ENCODE results near the gene CREG2.
"Not testable (repeated sequence)": the region's sequence is repeated elsewhere in the genome, so short reads cannot be mapped to it uniquely, and the experiment has no call there.

Gene CREG2

DNA sequence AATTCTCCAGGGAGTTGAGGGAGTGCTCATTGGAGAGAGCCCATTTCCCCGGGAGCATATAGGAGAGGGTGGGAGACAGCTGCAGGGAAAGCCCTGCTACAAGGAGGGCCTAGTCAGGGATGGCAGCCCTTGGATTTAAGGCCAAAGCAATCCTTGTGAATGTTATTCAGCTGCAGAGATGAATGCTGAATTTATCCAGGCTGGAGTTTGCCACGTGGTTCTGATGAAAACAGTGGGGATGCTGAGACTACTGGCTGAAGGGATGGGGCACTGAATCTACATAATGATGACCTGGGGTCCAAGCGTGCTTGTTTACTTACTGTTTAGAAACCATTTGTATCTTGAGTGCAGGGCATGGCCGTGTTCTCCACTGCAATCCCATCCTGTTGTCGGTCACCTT is 43.2 kb downstream of the CREG2 start:
- DNase-seq (ENCODE audit: low read depth in 2 of 2): no peak

DNA sequence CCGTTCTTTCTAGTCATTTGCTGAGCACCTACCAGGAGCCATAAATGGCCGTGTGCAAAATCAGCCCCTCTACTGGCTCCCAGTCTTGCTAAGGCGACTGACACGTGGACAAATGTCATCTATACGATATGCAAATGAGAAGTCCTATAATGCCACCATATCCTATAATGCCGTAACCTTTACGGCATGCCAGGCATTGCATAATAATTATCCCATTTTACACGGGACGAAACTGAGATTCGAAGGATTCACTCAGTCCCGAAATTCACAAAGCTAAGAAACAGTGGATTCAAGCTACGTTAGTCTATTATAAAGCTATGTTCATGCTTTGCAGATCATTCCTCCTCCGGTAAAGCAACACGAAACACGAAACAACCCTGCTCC is 44.7 kb downstream of the CREG2 start:
- no peak for DNase-seq (ENCODE audit: low read depth in 2 of 2)

DNA sequence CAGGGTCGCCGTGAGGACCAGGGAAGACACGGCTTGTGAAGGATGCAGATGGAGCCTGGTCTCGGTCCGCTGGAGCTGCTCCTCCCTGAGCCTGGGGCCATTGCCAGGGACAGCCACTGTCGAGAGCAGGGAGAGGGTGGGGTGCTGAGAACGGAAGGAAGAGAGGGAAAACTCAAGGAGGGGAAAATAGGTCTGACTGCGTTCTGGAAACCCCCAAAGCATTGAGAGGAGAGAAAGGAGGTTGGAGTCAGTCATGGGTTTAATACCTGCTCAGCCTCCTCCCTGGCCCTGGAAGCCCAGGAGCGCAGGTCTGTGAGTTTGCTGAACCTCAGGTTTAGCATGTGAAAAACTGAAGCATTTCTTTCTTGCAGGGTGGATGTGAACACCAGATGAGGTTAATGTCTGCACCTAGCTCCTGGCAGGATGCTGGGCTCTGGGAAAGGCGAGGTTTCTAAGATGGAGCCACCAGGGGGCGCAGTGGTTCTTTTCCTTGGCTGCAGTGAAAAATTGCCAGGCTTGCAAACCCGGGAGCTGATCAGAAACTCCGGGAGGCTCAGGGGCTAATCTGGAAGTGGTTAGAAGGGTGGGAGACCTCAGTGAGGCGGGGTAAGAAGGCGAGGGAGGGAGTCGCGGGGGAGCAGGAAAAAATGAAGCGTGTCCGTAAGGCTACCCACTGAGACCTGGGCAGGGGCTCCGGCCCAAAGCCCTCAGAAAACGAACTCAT is 45.2 kb downstream of the CREG2 start:
- peak; percentile 43 to 60 for DNase-seq (ENCODE audit: low read depth in 2 of 2)

DNA sequence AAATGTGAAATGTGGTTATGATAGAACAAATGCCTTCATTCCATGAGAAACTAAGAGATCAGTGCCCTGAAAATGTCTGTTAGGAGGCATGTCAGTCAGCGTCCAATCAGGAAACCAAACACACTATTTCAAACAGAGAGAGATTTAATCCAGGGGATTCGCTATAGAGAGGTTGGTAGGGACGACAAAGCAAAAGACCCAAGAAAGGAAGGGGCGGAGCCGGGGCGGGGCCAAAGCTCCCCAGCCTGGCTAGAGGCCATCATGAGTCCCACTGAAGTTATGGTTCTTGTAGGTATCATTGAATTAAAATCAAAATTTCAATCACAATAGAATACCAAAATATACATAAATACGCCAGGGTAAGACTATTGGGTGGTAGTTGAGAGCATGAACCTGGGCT is 45.9 kb downstream of the CREG2 start:
- DNase-seq (ENCODE audit: low read depth in 2 of 2): no peak

DNA sequence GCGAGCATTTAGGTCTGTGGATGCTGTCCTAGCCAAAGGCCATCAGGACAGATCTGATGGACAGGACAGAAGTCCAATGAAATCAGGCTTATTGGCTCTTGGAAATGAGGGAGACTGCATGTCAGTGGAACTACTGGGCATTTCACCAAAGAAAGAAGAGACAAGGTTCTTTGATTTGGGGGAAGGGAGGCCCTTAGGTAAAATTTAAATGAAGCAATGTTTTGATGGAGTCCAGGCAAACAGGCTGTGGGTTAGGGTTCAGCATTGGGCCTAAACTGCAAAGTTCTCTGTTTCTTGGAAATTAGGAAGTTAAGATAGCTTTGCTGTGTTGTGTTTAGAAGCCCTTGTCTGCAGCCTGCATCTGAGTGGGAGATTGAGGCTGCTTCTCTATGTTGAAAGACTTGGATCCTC is 47.2 kb downstream of the CREG2 start:
- DNase-seq (ENCODE audit: low read depth in 2 of 2): no peak

DNA sequence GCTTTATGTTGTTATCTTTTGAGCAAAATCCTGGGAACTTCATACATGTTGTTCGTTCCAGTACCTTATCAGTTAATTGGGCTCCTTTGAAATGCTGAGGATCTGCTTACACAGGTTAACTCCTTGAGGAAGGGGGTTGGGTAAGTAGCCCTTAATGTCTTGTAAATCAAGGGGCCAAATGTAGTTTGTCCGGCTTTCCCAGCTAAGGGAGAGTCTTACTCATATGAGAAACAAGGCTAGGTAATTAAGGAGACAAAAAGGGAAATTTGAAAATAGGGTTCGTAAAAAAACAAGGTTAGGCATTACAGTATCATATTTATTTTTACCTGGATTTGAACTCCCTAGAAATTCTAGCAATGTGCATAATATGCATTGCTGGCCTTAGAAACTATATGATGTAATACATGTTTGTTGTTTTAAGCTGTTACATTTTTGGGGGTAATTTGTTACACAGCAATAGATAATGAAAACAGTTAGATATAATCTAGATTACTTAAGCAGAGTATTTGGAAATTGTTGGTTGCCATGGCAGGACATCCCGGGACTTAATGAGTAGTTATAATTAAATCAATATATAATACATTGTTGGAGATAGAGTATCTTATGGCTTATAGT is 47.9 kb downstream of the CREG2 start:
- DNase-seq (ENCODE audit: low read depth in 2 of 2): no peak

DNA sequence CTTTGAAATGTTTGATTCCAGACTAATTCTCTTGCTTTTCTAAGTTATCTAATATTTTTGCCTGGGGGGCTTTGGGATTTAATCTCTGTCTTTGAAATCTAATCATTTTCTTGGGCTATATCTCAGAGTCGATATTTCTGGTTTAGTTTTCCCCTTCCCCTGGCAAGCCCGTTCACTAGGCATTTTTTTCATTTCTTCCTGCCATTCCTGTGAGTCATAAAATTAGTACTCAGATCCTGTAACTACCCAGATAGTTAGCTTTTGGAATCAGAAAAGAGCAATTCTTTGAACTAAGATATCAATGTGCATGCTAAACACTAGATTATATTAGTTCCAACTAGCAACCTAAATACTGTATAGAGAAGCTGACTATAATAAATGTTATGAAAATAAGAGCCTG is 49.4 kb downstream of the CREG2 start:
- no peak for DNase-seq (ENCODE audit: low read depth in 2 of 2)

DNA sequence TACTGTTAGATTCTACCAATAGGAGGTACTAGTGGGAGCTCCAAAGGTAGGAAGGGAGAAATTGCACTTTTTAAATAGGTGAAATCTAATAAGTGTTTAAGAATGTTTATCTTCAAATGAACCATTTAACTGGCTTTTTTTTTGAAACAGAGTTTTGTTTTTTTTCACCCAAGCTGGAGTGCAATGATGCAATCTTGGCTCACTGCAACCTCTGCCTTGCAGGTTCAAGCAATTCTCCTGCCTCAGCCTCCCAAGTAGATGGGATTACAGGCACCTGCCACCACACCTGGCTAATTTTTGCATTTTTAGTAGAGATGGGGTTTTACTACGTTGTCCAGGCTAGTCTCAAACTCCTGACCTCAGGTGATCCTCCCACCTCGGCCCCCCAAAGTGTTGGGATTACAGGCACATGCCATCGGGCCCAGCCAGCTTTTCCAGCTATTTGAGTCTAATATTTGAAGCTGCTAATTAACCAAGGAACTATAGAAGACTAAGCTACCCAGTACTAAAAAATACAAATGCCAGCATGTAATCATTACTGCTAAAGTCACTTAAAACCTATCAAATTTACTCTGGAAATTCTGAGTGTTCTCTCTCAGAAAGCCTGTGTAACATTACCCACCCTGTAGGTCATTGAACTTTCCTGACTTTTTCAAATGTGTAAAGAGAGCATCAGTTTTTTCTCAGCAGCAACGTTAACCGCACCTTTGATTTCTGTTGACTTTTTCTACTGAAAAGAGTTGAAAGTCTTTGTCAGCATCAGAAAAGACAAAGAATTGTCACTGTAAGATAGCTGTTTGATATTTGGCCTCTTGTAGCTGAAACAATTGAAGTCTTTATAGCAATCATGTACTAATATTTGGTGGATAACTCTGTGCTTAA is 54.2 kb downstream of the CREG2 start:
- DNase-seq (ENCODE audit: low read depth in 2 of 2): no peak

DNA sequence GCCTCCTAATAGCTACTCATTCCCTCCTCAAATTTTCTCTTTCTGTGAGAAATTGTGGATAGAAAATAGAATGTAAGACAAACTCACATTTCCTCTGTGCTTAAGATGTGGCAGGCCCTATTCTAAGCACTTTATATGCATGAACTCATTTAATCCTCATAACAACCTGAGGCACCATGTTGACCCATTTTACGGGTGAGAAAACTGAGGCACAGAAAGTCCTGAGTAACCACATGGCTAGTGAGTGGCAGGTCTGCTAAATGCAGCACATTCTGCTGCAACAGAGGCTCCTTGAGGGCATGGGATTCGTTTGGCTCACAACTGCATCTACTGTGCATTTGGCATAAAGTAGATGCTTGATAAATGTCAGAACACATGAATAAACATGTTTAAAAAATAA is 56.1 kb downstream of the CREG2 start:
- no peak for DNase-seq (ENCODE audit: low read depth in 2 of 2)

DNA sequence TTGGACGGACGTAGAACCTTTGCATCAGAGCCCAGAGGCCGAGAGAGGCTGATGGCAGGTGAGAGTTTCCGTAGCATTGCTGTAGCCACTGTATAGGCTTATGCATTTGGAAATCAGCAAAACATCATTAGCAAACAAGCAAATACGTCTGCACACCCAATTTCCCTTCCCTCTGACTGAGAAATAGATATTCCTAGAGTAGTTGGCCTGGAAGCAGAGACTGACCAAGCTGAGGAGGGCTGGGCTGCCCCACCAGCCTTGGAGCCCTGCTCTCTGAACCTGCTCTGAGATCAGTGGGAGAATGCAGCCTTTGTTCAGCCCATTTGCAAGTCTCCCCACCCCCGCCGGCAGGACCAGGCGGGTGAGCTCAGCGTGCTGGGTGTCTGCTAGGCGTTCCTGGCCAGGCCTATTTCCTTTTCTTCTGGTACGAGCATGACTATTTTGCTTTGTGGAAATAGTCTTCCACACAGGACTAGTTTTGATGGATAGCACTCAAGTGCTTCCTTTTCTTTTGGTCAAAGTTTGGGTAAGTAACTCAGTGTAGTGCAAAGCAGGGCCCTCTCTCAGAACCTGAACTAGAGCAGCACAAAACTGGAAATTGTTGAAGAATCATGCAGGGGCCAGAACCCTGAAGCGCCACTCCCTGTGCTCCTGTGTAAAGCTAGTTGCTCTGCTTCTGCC is 56.9 kb downstream of the CREG2 start:
- DNase-seq (ENCODE audit: low read depth in 2 of 2): no peak

DNA sequence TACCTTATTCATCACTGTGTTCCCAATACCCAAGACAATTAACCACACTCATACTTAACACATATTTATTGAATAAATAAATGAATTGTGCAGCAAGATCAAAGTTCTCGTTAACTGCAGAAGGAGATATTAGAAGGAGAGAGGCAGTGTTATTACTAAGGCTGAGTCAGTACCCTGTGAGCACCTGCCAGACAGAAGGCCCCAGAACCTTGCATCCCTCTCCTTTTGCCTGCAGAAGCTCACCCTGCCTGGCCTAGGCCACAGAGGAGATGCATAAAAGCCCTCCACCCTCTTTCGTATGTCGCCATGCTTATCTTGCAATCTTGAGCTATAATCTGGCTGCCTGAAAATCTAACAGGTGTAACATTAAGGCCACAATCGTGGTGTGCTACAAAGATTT is 58.3 kb downstream of the CREG2 start:
- no peak for DNase-seq (ENCODE audit: low read depth in 2 of 2)

DNA sequence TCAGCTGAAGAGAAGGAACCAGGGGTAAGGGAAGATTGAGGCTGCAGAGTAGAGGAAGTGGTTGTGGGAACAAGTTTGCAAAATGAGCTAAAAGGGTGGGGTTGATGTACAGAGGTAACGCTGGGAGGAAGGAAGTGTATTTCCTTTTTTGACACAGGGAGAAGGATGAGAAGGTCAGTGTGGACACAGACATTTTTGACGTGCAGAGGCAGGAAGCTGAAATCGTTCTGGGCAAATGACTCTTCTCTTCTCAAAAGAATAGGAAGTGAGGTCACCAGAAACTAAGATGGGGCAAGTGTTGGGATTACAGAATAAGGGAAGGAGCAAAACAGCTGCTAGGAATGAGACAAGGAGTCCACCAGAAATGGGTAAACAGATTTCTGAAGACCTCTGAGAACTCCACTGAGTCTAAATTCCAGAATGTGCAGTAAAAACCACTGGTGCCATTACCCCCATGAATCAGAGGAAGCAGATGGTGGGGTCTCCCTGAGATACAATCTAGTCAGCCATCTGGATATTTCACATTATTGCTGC is 58.8 kb downstream of the CREG2 start:
- DNase-seq (ENCODE audit: low read depth in 2 of 2): no peak

DNA sequence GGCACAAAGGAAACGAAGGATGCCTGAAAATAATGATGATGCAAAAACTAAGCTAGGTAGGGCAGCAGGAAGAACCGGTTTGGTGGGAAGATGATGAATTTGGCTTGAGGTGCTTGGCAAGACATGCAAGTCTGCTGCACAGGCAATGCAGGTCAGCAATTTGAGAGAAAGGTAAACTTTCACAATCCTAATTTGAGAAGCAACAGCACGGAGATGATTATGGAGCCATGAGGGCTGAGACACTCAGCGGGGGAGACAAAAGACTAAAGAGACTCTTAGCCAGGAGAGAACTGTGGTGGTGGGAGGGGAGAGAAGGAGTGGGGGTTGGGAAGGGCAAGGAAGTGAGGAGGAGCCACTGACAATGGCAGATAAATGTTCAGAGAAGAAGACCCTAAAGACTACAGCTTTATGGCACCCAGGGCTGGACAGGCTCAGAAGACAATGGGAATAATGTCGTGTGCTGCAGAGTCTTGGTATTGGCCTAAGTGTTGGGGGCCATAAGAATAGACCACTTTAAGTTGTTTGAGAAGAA is 59.4 kb downstream of the CREG2 start:
- DNase-seq (ENCODE audit: low read depth in 2 of 2): no peak

DNA sequence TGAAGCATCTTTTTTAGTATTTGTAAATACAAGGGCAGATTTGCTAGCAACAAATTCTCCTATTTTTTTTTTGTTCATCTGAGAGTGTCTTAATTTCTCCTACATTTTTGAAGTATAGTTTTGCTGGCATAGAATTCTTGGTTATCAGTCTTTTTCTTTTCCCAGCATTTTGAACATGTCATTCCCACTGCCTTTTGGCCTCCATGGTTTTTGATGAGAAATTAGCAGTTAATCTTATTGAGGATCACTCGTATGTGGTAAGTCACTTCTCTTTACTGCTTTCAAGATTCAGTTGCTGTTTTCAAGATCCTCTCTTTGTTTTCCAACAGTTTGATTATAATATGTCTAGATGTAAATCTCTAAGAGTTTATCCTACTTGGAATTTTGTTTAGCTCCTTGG is 61.9 kb downstream of the CREG2 start:
- no peak for DNase-seq (ENCODE audit: low read depth in 2 of 2)

DNA sequence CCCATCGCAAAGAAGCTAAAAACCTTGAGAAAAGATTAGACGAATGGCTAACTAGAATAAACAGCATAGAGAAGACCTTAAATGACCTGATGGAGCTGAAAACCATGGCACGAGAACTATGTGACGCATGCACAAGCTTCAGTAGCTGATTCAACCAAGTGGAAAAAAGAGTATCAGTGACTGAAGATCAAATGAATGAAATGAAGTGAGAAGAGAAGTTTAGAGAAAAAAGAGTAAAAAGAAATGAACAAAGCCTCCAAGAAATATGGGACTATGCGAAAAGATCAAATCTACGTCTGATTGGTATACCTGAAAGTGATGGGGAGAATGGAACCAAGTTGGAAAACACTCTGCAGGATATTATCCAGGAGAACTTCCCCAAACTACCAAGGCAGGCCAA is 70.7 kb downstream of the CREG2 start:
- not testable (repeated sequence) for DNase-seq (ENCODE audit: low read depth in 2 of 2)

DNA sequence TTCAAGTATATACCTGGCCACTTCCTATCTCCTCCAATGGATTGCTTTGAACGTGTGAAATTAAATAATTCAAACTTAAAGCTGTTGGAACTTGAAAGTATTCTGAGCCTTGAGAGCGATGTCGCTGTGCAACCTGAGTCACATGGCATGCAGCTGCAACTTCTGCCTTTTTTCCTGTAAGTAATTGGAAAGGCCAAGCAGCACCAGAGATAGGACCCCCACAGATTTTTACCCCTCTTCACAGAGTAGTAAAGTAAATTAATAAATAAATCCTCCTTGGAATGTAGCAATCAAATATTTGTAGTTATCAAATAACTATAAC is 75.6 kb downstream of the CREG2 start:
- DNase-seq (ENCODE audit: low read depth in 2 of 2): no peak

DNA sequence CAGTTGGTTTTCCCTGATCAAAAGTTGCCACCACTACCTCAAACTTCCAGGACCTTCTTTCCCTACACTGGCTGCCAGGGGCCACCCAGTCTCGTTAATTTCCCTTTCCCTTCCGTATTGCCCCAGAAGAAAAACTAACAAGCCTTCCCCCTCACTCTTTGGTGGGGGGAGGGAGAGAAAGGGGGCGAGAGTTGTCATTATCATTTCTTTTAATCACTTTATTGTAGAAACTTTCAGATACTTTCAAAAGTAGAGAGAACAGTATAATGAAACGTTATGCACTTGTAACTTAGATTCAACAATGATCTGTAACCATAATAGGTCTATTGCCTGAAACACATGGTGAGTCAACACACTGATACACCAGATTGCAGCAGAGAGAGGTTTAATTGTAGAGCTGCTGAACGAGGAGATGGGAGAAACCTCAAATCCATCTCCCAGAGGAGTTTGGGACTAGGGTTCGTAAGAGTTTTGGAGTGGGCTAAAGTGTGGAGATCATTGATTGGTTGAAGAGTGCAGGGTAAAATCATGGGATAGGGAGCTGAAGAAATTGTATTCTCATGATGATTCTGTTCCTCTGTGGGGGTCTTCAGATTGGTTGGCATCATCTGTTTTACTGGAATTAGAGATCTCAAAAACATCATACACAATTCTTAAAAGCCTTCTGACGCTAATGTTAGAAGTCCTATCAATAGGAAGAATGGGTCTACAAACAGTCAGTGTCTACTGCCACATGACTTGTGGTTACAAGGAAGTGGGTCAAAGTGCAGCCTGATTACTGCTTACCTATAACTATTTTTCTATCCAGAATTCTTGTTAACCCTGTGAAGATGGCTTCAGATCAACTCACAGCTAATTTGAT is 76.2 kb downstream of the CREG2 start:
- no peak for DNase-seq (ENCODE audit: low read depth in 2 of 2)

DNA sequence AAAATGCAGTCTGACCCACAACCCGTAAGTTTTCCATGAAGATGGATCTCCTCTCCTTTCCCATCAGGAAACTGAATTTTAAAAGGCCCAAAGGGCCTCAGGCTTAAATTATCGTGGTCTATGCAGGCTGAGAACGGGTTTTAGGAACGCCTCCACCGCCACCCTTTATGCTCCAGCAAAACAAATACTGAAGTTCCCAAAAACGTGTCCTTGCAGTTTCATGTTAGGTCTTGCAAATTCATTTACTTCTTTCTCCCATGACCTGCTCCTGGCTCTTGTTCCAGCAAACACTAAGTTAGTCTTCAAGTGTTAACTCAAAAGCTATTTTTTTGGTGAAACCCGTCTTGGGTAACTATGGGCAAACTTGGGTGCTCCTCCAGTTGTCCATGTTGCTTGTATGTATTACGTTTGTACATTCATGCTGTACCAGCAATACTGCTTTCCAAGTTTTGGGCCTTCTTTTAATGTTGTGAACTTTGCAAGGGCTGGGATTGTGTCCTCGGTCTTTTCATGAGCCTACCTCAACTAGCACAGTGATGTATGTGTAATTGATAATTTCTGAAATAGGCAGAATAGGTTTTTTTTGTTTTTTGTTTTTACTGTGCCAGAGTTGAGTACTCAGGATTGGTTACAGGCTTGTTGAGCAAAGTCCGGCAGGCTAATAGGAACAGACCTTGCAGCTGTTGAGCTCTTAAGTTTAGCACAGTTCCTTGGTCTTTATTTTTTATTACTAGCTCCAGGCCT is 77.0 kb downstream of the CREG2 start:
- DNase-seq (ENCODE audit: low read depth in 2 of 2): no peak

DNA sequence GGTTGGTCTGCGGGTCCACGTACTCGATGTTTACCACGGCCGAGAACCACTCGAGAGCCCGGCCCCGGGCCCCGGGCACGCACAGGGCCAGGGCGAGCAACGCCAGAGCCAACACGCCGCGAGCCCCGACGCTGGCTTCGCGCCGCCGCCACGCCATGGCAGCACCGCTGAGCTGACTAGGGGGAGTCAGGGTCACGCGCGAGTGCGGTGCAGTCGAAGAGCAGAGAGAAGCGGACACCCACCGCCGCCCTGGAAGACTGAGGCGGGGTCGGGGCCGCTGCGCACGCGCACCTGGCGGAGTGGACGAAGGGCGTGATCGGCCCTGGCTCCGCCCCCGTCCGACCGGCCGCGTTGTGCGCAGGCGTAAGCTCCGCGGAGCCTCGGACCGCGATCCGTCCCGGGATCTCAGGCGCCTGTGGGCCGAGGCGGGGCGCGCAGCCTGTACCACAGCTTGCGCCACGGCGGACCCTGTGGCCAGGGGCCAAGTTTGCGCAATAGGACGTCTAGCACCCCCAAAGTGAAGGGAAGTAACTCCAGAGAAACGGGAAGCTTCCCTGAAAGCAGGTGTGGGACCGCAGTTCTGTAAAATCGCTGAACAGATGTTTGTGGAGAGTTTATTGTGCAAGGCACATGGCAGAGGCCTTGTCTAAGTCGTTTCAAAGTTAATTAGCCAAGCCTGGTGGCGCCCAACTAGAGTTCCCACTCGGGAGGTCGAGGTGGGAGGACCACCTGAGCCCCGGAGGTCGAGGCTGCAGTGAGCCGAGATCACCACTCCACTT is 78.7 kb downstream of the CREG2 start, which contains the start of gene RNF149:
Gene RNF149, minus strand, starts transcription at position 270 of the 779 bp plus-strand sequence. Its CDS starts 113 bp downstream, at position 157.
- DNase-seq (ENCODE audit: low read depth in 2 of 2): peak; percentile 88 to 91
